ENCODE measurements around the gene FAM98B.

Gene FAM98B

DNA sequence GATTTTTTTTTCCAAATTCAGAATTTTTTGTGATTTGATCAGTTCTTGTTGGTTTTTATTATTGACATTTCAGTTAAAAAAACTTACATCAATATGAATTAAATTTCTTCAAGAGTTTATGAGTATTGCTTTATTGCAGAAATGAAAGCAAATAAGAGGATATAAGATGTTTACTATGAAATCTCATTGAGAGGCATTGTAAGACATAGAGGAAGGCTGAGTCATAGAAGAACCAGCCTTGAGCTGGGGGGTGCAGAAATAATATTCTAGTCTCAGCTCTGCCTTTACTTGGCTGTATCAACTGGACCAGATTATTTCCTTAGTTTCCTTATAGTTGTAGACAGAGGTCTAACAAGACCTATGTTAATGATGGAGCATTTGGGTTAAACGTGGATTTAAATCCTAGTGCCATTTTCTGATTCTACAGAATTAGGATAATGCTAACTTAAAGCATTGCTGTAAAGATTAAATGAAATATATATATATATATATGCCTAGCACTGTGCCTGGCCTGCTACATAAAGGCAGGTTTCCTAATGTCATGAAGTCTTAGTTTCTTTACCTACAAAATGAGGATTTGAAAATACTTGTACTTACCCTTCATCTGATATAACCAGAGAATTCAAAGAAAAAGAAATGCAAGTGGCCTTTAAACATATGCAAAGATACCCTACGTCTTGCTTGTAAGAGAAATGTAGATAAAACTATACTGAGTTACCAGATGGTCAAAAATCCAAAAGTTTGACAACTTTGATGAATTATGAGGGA is 7.3 kb downstream of the FAM98B start:
- peak; percentile 67 to 81 for ATAC-seq

DNA sequence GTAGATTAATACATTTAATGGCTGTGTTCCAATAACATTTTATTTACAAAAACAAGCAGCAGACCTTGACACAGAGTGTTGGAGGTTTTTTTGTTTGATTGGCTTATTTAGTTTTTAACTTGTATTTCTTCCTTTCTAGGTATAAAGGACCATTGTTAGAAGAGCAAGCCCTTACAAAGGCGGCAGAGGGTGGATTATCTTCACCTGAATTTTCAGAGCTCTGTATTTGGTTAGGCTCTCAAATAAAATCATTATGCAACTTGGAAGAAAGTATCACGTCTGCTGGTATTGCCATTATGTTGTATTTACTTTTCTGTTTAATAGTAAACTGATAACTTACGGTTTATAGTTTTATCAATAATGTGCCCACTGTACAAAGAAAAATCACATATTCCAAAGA is 10.0 kb downstream of the FAM98B start:
- no peak for ATAC-seq

DNA sequence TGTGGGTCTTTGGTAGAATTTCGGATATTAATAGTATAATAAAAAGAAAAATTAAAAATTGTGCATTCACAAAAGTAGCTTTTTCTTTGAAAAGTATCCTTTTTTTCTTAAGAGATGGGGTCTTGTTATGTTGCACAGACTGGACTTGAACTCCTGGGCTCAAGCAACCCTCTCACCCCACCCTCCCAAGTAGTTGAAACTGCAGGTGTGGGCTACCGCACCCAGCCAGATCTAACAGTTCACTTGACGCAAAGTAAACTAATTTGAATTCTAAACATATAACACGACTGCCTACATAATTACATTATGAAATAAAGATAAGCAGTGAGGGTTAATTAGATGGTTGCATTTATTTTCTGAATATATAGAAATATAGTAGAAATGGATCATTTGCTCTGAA is 10.7 kb downstream of the FAM98B start:
- no peak for ATAC-seq

DNA sequence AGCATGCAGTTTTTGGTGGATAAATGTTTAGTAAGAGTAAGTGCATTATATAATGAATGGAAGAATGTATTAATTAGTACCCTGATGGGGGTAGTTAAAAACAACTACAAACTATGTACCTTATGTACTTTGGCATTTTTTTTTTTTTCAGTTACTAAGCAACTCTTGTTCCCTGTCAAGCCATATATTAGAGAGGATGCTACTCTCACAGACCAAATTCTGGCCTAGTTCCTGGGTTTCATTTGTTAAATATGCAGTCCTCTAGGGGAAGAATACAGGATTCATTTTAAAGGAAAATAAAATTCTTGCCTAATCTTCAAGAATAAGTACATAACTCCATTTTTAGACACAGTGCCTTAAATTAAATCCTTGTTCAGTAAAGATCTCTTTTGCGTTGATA is 16.9 kb downstream of the FAM98B start:
- ATAC-seq = no peak

DNA sequence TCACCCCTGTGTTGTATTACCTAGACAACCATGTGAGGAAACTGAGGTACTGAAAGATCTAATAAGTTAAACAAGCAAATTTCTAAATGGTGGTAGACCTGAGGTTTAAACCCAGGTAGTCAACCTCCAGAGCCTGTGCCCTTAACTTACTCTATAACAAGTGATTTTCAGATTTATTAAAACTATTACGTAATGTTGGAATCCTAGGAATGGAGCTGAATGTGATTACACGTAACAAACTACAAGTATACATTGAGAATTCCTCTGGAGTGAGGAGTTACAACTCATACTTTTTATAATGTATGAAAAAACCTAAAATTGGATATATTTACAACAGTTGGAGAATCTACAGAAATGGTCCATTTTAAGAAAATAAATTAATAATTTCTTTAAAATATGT is 18.0 kb downstream of the FAM98B start:
- no peak for ATAC-seq

DNA sequence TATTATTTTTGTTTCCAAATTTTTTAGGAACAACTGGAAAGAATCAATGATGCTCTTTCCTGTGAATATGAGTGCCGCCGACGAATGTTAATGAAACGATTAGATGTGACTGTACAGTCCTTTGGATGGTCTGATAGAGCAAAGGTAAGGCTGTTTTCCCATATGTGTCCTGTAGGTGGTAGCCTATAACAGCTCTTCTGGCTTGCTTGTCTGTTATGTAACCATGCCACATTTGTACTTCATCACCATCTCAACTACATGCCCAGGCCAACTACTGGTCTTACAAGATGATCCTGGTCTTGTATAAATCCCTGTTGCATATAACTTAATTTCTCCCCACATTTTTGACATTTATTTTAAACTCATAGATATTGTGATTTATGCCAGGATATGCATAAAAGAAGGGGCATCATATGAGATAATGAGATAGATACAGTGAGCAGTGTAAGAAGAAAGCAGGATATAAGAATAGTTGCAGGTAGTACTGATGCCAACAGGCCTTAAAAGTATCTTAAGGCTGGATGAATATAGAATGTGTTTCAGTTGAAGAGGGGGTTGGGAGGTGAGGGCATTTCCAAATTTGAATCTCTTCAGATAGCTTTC is 20.3 kb downstream of the FAM98B start:
- peak; percentile 91 to 96 for ATAC-seq

DNA sequence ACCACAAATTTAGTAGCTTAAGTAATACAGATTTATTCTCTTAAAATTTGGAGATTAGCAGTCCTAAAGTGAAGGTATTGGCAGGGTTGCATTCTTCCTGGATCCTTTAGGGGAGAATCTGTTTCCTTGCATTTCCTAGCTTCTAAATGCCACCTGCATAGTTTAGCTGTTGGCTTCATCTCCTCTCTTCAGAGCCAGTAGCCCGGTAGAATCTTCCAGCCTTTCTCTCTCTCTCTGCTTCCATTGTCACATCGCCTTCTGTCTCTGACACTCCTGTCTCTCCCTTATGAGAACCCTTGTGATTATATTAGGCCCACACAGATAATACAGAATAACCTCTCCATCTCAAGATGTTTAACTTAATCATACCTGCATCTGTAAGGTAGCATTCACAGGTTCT is 21.4 kb downstream of the FAM98B start:
- ATAC-seq = no peak

DNA sequence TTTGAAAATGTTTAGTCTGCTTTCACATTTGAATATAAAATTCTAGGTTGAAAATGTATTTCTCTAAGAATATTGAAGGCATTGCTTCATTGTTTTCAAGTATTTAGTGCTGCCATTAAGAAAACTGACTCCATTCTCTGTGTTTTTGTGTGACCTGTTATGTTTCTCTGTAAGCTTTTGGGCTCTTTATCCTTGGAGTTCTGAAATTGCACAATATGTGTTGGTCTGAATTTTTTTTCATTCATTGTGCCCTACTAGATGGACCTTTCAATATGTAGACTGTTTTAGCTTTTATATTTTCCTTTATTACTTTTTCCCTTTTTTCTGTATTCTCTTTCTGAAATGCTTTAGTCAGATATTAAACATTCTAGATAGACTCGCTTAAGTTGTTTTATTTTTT is 22.2 kb downstream of the FAM98B start:
- ATAC-seq = no peak

DNA sequence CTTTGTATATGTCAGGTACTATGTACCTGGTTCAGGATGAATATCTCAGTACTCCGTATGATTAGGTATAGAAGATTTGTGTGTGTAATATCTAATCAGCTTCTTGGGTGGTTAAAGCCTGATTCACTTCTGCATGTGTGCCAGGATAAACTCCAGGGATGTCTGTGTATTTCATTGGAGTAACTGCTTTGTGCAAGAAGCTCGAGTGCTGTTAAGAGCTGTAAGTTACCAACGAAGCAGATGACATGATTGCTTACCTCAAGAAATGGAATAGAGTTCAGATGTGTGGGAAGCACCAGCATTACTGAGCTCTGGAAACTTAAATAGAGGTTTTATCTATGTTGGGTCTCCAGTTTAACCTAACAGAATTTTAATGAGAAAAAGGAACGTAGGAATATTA is 23.7 kb downstream of the FAM98B start:
- ATAC-seq = no peak

DNA sequence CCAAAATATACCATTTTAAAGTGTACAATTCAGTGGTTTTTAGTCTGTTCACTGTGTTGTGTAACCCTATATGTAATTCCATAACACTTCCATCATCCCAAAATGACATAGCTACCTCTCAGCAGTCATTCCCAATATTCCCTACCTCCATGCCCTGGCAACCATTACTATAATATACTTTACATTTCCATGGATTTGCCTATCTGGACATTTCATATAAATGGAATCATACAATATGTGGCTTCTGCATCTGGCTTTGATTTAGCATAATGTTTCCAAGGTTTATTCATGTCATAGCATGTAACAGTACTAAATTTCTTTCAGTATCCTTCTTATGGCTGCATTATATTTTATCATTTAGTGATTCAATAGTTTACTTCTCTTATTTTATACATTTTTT is 25.3 kb downstream of the FAM98B start:
- no peak for ATAC-seq

DNA sequence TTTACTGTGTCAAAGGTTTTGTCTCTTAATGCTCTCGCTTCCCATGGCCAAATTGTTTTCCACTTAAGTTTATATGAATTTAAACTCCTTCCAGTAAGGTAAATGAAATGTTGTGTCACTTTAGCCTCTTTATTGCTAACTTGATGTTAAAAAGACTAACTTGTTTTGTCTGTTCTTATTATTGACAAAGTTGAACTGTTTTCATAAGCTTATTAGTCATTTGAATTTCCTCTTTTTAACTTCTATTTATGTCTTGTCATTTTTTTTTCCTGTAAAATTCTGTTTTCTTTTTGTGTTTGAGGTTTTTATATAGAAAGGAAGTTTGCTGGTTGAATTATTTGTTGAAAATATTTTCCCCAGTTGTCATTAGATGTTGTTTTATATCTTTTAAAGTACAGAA is 25.8 kb downstream of the FAM98B start:
- no peak for ATAC-seq

DNA sequence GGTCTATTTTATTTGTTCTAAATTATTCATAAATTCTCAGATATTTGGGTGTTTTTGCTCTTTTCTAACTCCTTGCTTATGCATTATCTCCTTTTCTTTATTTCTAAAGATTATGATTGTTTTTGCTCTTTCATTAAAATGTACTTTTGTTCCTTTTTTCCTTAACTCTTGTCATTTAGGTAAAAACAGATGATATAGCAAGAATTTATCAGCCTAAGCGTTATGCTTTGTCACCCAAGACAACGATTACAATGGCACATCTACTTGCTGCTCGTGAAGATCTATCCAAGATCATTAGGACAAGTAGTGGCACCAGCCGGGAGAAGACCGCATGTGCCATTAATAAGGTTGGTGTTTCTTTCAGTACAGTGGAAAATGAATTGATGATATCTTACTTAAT is 27.2 kb downstream of the FAM98B start:
- ATAC-seq = no peak

DNA sequence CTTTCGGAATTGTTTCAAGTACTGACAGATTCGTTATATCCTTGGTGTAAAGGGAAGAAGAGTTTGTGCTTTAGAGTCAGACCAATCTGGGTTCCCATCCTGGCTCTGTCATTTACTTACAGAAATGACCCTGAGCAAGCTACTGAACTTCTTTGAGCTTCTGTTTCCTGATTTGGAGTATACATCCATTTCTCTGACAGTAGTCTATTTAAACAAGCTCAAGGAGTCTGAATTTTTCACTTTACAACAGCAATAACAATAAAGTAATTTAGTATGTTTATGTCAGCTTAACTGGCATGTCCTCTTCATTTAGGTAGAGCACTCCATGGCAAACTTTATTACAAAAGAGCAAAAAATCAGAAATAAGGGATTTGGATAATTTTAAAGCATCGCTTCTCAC is 27.8 kb downstream of the FAM98B start:
- ATAC-seq = no peak

DNA sequence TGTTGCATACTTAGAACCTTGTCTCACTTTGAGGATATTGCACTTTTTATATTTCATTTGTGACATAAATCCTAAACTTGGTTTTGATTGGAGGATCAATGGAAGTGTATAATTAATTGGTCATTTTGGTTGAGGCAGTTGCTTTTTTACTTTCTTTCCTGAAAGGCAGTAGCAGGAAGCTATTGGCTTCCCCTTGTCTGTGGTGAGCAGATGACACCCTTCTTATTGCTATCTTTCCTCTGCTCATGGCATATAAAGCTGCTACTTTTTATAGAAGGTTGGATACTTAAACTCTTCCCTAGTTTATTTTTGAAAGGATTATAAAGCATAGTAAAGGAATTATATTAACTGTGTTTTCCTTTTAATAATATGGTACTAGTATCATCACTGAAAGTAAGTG is 28.6 kb downstream of the FAM98B start:
- no peak for ATAC-seq

DNA sequence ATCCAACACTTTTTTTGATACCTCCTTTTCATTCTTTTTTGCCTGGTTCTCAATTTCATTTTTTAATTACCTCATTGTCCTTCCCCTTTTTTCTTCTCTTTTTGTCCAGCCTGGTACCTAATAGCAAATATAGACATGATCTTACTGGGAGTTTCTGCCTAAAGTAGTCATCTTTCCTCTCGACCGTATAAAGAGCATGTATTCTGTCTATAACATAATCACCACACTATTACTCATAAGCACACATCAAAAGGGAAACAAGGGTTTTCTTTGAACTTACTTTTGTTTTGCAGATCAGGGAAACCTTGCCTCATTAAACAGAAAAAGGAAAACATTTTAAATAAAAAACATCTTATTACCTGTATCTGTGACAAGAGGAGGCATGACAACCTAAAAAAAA is 33.0 kb downstream of the FAM98B start:
- peak; percentile 96 to 97 for ATAC-seq

DNA sequence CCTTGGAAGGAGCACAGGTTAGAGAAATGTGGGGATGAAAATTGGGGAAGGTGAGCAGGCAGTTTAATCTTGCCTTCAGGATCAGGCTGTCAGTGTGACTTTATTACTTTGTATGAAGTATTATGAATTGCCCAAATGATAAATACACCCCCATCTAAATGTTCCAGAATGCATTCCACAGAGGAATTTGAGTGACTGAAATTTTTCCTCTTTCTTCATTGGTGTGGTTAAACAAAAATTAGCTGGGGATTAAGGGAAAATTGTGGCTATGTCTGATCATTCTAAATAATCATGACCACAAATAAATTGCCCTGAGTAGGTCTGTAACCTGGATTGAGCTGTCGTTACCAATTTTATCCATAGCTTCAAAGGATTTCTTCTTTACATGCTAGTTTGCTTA is 33.5 kb downstream of the FAM98B start:
- no peak for ATAC-seq

DNA sequence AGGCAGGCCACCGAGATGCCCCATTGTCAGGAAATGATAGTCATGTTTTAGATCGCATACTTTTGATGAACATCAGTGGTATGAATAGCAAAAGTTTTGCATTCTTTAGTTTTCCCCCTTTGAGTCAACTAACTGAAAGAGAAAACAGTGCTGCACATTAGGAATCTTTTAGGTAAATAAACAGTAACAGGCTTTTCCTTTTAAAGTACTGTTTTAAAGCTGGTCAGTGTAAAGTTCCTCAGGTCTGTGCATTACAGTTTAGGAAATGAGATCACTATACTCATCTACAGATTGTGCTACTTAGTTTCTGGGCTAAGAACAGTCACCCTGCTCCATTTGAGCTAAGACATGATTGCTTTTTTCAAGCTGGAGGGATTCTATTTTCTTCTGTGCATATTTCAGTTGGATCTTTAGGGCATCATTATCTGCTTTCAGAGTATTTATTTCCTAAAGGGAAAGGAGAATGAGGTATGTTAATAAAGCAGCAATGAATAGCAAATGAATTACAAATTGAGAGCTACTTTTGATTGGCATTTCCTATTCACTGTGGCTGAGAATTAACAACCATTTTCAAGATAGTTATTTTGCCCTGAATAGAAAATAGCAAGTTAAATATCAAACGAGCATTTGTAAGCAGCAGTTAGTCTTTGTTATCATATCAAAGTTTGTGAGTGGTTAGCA is 36.5 kb downstream of the FAM98B start:
- no peak for ATAC-seq

DNA sequence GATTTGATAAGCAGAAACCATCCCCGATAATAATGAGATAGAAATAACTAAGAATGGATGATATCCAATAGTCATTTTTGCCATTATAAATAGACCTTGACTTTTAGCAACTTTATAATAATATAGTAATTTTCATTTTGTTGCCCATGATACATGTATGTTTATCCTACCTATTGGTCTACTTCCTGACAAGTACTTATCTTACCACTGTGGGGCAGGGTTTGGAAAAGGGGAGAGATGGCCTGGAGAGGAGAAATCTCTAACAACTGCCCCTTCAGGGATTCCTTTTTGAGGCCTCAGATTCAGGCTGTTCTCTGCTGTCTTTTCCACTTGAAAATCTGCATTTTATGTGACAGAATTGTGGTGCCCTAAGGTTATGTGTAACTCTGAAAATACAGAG is 42.2 kb downstream of the FAM98B start:
- ATAC-seq = no peak

DNA sequence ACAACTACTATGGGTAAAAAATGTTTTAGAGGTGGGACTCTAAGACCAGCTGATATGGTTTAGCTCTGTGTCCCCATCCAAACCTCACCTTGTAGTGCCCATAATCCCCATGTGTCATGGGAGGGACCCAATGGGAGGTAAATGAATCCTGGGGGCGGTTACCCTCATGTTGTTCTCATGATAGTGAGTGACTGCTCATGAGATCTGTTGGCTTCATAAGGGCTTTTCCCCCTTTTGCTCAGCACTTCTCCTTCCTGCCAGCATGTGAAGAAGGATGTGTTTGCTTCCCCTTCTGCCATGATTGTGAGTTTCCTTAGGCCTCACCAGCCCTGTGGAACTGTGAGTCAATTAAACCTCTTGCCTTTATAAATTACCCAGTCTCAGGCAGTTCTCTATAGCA is 45.7 kb downstream of the FAM98B start:
- ATAC-seq = no peak

DNA sequence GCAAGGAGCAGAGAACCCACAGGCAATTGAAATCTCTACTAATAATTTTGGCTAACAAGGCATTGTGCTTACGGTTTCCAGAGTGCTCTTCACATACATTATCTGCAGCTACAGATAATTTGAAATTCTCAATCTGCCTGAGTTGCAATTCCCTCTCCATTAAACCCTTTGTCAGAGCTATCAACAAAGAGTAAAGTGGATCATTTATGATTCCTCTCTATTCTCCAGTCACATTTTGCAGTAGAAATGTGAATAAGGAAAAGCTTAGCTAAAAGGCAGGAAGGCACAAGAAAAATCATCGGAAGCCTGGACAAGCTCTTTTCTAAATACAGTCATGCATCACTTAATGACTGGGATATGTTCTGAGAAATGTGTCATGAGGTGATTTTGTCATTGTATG is 49.6 kb downstream of the FAM98B start:
- no peak for ATAC-seq

DNA sequence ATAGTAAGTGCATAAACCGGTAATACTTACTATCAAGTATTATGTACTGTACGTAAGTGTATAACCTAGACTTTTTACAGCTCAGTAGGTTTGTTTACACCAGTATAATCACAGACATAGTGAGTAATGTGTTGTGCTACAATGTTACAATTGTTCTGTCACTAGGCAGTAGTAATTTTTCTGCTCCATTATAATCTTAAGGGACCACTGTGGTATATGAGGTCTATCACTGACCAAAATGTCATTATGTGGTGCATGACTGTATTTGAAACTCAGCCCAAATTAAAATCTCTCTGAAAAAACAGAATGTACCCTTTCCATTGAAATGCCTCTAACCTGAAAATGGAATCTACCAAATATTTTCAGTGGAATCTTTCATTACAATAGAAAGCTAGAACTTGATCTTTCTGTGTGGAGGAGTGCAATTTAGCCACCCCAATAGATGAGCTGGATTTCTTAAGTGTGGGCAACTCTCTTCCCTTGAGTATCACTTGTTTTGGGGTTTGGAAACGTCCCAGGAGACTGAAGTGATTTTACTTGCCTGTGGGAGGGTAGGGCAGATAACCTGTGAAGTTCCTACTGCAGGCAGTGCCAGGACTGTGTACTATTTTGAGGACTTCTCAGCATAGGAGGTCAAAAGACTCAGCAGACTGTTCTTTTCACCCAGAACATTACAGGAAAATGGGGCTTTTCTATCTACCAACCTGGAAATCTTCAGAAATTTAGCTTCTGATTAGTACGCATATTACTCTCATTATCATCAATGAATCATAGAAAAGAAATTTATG is 50.9 kb downstream of the FAM98B start:
- ATAC-seq = peak; percentile 63 to 65

DNA sequence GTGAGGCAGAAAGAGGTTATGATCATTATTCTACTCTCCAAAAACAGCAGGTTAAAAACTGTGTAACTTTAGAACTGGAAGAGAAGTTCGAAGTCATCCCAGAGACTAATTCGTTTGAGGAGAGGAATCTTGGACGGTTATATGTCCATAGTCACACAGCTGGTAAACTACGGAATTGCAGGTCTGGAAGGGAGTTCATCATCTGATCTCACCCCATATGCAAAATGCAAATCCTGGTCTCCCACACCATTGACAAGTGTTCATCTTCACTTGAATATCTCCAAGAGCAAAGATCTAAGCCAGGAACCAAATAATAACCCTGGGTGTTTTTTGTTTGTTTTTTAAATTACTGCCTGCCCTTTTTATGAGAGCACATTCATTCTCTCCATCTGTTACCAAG is 53.1 kb downstream of the FAM98B start:
- ATAC-seq = no peak

DNA sequence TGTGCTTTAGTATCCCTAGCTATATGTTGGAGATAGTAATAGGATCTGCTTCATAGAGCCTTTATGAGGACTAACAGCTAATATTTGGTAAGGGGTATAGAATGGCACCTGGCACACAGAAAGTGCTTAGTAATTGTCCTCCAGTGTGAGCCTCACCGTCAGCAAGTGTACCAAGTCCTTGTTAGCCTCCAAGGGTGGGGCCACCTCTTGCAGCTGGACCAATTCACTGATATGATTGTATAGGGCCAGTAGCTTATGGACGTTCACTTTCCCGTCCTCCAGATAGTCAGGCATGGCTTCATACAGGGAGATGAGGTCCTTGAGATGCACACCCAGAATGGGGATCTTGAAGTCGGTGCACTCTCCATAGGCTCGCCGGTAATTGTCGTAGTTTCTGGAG is 53.6 kb downstream of the FAM98B start:
- no peak for ATAC-seq

DNA sequence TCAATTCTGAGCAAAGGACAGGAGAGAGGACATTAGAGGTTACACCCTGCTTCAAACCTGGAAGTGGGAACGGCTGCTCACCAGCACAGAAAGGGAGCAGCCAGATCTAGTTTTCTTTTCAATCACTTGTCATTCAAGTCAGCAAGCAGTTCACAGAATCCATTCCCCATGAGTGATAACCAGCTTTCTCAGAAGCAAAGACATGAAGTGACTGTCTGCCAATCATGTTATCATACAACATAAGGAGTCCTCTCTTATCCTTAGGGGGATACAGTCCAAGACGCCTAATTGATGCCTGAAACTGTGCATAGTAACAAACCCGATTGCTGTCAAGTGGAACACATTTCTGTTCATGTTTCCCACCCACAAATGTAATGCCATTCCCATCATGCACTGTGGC is 54.7 kb downstream of the FAM98B start:
- peak; percentile 66 to 72 for ATAC-seq
